Keratinocyte (primary cell): ENCODE measurements around the gene DLG1. TPM values are rescaled to one million over a fixed set of nuclear protein-coding genes. Genes with fewer than 3 reads are reported as not detected.

Experiments
- DNase-seq: peaks from one replicate; pipeline ENCODE4 v3.0.0-alpha.2; 2011; ENCODE audit warnings: low read depth, missing footprints, low spot score
- FAIRE-seq: peaks from 2 replicates; lab custom pipeline; 2011; peaks lifted over from hg19 to GRCh38; lab: Jason Lieb, UNC
- H2AFZ ChIP-seq: 2 replicates; pipeline ENCODE4 v1.6.0; 2012; ENCODE audit warnings: low read length, control low read depth, inconsistent platforms; ENCODE audit not compliant: control insufficient read depth
- H3K27ac ChIP-seq: 2 replicates; pipeline ENCODE4 v1.5.1; 2011; ENCODE audit warnings: low read length; ENCODE audit not compliant: control insufficient read depth, insufficient read depth
- H3K27me3 ChIP-seq: 3 replicates; pipeline ENCODE4 v1.6.0; 2011; ENCODE audit warnings: low read length; ENCODE audit not compliant: control insufficient read depth, insufficient read depth; ENCODE audit errors: extremely low read depth
- H3K36me3 ChIP-seq, 2 experiments: 2 replicates in 1 of 2; 3 replicates in 1 of 2; pipeline ENCODE4 v1.5.1; 2011; ENCODE audit warnings: low read length in 2 of 2, mild to moderate bottlenecking in 1 of 2; ENCODE audit not compliant: control insufficient read depth in 2 of 2, insufficient read depth in 2 of 2; ENCODE audit errors: extremely low read depth in 1 of 2
- H3K4me1 ChIP-seq: 3 replicates; pipeline ENCODE4 v1.5.1; 2011; ENCODE audit warnings: low read length; ENCODE audit not compliant: control insufficient read depth, insufficient read depth; ENCODE audit errors: extremely low read depth
- H3K4me2 ChIP-seq: 3 replicates; pipeline ENCODE4 v1.6.0; 2011; ENCODE audit warnings: low read depth, low read length; ENCODE audit not compliant: control insufficient read depth, insufficient read depth; ENCODE audit errors: extremely low read depth
- H3K4me3 ChIP-seq, 3 experiments: fragments of 200-600 bp in 1 of 3; sonication (generic) in 1 of 3; 2 replicates in 2 of 3; 3 replicates in 1 of 3; pipeline ENCODE4 v1.5.1; 2011 to 2016; ENCODE audit warnings: low read length in 3 of 3, mild to moderate bottlenecking in 3 of 3, control low read depth in 2 of 3, inconsistent platforms in 1 of 3, low read depth in 1 of 3, mixed read lengths in 1 of 3, mixed run types in 1 of 3, moderate library complexity in 1 of 3; ENCODE audit not compliant: control insufficient read depth in 2 of 3, insufficient read depth in 2 of 3; ENCODE audit errors: extremely low read depth in 1 of 3
- H3K79me2 ChIP-seq: 2 replicates; pipeline ENCODE4 v1.6.0; 2012; ENCODE audit warnings: low read length; ENCODE audit not compliant: control insufficient read depth, insufficient read depth
- H3K9ac ChIP-seq: 3 replicates; pipeline ENCODE4 v1.6.0; 2011; ENCODE audit warnings: low read length; ENCODE audit not compliant: control insufficient read depth, insufficient read depth; ENCODE audit errors: extremely low read depth
- H3K9me1 ChIP-seq: 3 replicates; pipeline ENCODE4 v1.6.0; 2011; ENCODE audit warnings: low read length; ENCODE audit not compliant: control insufficient read depth, insufficient read depth; ENCODE audit errors: extremely low read depth
- H3K9me3 ChIP-seq: 2 replicates; pipeline ENCODE4 v1.5.1; 2012; ENCODE audit warnings: low read depth, low read length; ENCODE audit not compliant: control insufficient read depth
- H4K20me1 ChIP-seq: 3 replicates; pipeline ENCODE4 v1.6.0; 2011; ENCODE audit warnings: low read length; ENCODE audit not compliant: control insufficient read depth, insufficient read depth; ENCODE audit errors: extremely low read depth
- EZH2 ChIP-seq: IDR thresholded peaks from one replicate; pipeline ENCODE4 v1.6.1; 2012; ENCODE audit warnings: inconsistent platforms, mild to moderate bottlenecking, low read length, moderate library complexity
- dilution Hi-C: fragments of 300-500 bp; cut with MboI; formaldehyde crosslinking; loops from one replicate; pipeline ENCODE4 v1.7.0; 2020; ENCODE audit warnings: low sequenced_read_pairs; ENCODE audit not compliant: extremely low pct_ligation_motif_present
- polyA plus RNA-seq, 5 experiments: library from polyadenylated mRNA; depleted of rRNA in 3 of 5; stranded (reverse) in 3 of 5; stranded (forward) in 1 of 5; unstranded in 1 of 5; fragments of >200 nt; gene quantifications; 1 replicate in 1 of 5; 2 replicates in 3 of 5; 3 replicates in 1 of 5; pipeline versions ENCODE4 v1.2.1 to v1.2.3, GENCODE V29; 2011 to 2012; ENCODE audit warnings: missing spikeins in 2 of 5, low read depth in 1 of 5, low replicate concordance in 1 of 5
- TF ChIP-seq, protein P1 (sequence below), 3 experiments: IDR thresholded peaks in 1 of 3; conservative IDR thresholded peaks in 1 of 3; optimal IDR thresholded peaks in 1 of 3; 2 replicates in 2 of 3; 3 replicates in 1 of 3; pipeline versions ENCODE3 to v1.5.1; 2011; ENCODE audit warnings: low read length in 3 of 3, mild to moderate bottlenecking in 3 of 3, moderate library complexity in 2 of 3, control low read depth in 1 of 3, inconsistent platforms in 1 of 3; ENCODE audit not compliant: insufficient read depth in 2 of 3; ENCODE audit errors: extremely low read depth in 1 of 3

DLG1 gene
- polyA plus RNA-seq, 1 donor (not counting 4 experiments of a cell fraction or from before 2014, with no cell fraction given), result 139 TPM

DNA sequence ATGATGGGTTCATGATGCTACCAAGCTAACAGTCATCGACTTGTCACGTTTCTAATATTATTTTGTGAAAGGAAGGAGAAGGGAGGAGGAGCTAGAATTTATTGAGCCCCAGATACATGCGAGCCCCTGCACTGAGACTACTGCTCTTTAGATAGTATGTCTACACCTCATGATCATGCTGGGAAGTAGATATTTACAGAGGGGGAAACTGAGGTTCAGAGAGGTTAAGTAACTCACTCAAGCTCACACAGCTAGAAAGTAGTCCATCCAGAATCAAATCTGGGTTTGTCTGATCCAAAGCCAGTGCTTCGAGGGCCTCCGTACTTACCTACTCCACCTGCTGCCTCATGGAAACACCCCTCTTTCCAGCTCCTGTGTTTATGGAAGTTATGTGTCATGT lies 38.8 kb upstream of the DLG1 start:
- FAIRE-seq, result no peak
- TF ChIP-seq, protein P1, sequence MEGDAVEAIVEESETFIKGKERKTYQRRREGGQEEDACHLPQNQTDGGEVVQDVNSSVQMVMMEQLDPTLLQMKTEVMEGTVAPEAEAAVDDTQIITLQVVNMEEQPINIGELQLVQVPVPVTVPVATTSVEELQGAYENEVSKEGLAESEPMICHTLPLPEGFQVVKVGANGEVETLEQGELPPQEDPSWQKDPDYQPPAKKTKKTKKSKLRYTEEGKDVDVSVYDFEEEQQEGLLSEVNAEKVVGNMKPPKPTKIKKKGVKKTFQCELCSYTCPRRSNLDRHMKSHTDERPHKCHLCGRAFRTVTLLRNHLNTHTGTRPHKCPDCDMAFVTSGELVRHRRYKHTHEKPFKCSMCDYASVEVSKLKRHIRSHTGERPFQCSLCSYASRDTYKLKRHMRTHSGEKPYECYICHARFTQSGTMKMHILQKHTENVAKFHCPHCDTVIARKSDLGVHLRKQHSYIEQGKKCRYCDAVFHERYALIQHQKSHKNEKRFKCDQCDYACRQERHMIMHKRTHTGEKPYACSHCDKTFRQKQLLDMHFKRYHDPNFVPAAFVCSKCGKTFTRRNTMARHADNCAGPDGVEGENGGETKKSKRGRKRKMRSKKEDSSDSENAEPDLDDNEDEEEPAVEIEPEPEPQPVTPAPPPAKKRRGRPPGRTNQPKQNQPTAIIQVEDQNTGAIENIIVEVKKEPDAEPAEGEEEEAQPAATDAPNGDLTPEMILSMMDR (optimal IDR thresholded peaks at IDR 0.05 in 1 of 3, IDR thresholded peaks at IDR 0.05 in 1 of 3, conservative IDR thresholded peaks at IDR 0.05 in 1 of 3; ENCODE audit: extremely low read depth in 1 of 3, insufficient read depth in 2 of 3, low read length in 3 of 3), result no peak
- TF ChIP-seq EZH2, result no peak
- dilution Hi-C loops, result no loop called here

GRCh38 chr3:197336348-197336747 lies 37.9 kb upstream of the DLG1 start:
- Histone ChIP-seq H4K20me1 (no peaks in the 10 kb centered on the region), H2AFZ (no peak overlapping the region), H3K36me3 (no peaks in the 10 kb centered on the region), H3K27me3 (no peaks in the 10 kb centered on the region), H3K9ac (no peak overlapping the region), H3K9me1 (no peaks in the 10 kb centered on the region), H3K4me3 (no peak overlapping the region), H3K4me1 (peaks cover 12% of the 10 kb centered on the region), H3K4me2 (no peak overlapping the region), H3K79me2 (no peaks in the 10 kb centered on the region), H3K9me3 (no peaks in the 10 kb centered on the region), H3K27ac (no peak overlapping the region)
- no peak for DNase-seq
- no peak for FAIRE-seq
- TF ChIP-seq, protein P1 (optimal IDR thresholded peaks at IDR 0.05 in 1 of 3, IDR thresholded peaks at IDR 0.05 in 1 of 3, conservative IDR thresholded peaks at IDR 0.05 in 1 of 3; ENCODE audit: extremely low read depth in 1 of 3, insufficient read depth in 2 of 3, low read length in 3 of 3), result no peak
- no peak for TF ChIP-seq EZH2
- dilution Hi-C loops, result no loop called here

More for the DNA sequence above, 38.8 kb upstream of the DLG1 start:
- H3K9me1 ChIP-seq, result no peaks in the 10 kb centered on the region
- no peak overlapping the region for H2AFZ ChIP-seq
- H3K9ac ChIP-seq, result no peak overlapping the region
- no peak overlapping the region for H3K4me3 ChIP-seq
- H3K27ac ChIP-seq, result no peak overlapping the region
- H3K79me2 ChIP-seq, result no peaks in the 10 kb centered on the region
- no peak for DNase-seq
- H3K36me3 ChIP-seq, result no peaks in the 10 kb centered on the region
- no peaks in the 10 kb centered on the region for H4K20me1 ChIP-seq
- no peaks in the 10 kb centered on the region for H3K27me3 ChIP-seq
- H3K4me1 ChIP-seq, result peaks cover 12% of the 10 kb centered on the region
- no peak overlapping the region for H3K4me2 ChIP-seq
- H3K9me3 ChIP-seq, result no peaks in the 10 kb centered on the region
